Right lobe of liver (tissue), 4 donors: ENCODE results near the gene ANKRD30B.
"Not testable (repeated sequence)": the region's sequence is repeated elsewhere in the genome, so short reads cannot be mapped to it uniquely, and the experiment has no call there.

ENCODE experiments used
- POLR2A ChIP-seq: fragments of 450-650 bp; IDR thresholded peaks from one replicate; pipeline ENCODE4 v1.6.1; 2017; ENCODE audit warnings: antibody characterized with exemption, mild to moderate bottlenecking
- TF ChIP-seq, protein P1 (sequence below), 4 donors: fragments of 200-600 bp in 3 of 4; fragments of 450-650 bp in 1 of 4; IDR thresholded peaks; one replicate each; pipeline versions ENCODE4 v1.5.1 to v1.8.0; 2016 to 2022; ENCODE audit warnings: antibody characterized with exemption in 4 of 4, mild to moderate bottlenecking in 2 of 4
- donor health status: DM: no; HTN: no; CAD: no.
- donor health status: DM: no; HTN: no; CAD: no.
- donor health status: DM: no; HTN: yes; CAD: no.

DNA sequence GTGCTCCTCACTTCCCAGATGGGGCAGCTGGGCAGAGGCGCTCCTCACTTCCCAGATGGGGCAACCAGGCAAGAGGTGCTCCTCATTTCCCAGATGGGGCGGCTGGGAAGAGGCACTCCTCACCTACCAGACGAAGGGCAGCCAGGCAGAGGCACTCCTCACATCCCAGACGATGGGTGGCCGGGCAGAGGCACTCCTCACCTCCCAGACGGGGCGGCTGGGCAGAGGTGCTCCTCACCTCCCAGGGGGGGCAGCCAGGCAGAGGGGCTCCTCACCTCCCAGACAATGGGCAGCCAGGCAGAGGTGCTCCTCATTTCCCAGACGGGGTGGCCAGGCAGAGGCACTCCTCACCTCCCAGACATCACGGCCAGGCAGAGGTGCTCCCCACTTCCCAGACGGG is 110.5 kb downstream of the ANKRD30B start:
- TF ChIP-seq, protein P1, sequence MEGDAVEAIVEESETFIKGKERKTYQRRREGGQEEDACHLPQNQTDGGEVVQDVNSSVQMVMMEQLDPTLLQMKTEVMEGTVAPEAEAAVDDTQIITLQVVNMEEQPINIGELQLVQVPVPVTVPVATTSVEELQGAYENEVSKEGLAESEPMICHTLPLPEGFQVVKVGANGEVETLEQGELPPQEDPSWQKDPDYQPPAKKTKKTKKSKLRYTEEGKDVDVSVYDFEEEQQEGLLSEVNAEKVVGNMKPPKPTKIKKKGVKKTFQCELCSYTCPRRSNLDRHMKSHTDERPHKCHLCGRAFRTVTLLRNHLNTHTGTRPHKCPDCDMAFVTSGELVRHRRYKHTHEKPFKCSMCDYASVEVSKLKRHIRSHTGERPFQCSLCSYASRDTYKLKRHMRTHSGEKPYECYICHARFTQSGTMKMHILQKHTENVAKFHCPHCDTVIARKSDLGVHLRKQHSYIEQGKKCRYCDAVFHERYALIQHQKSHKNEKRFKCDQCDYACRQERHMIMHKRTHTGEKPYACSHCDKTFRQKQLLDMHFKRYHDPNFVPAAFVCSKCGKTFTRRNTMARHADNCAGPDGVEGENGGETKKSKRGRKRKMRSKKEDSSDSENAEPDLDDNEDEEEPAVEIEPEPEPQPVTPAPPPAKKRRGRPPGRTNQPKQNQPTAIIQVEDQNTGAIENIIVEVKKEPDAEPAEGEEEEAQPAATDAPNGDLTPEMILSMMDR (IDR thresholded peaks at IDR 0.05): not testable (repeated sequence)
- not testable (repeated sequence) for TF ChIP-seq POLR2A
